ENCODE results near the gene PLIN4.

GRCh38 chr19:4495471-4495870, 22.8 kb downstream of the PLIN4 start:
- no peak for TF ChIP-seq CTCF (IDR thresholded peaks at IDR 0.05; ENCODE audit: low read depth, low read length)
- no peak for TF ChIP-seq MYC (IDR thresholded peaks at IDR 0.05; ENCODE audit: low read depth, low read length)
- TF ChIP-seq POLR2A (IDR thresholded peaks at IDR 0.05; ENCODE audit: extremely low read depth, insufficient read length) = no peak
